ENCODE results near the gene RAB9B. TPM values are rescaled to one million over a fixed set of nuclear protein-coding genes. Genes with fewer than 3 reads are reported as not detected.

The RAB9B gene
- total RNA-seq, 1 experiment from 2014 or later, result 0.31 TPM

- Histone ChIP-seq H3K23me2 (ENCODE audit: insufficient read length, low read depth, low read length, poor library complexity, severe bottlenecking) (no peaks in the 10 kb centered on the region), H3K14ac (ENCODE audit: insufficient read depth, low read length) (no peak overlapping the region), H2AK5ac (ENCODE audit: insufficient read length, low read length) (no peak overlapping the region), H2AFZ (ENCODE audit: low read length) (no peak overlapping the region), H3K56ac (ENCODE audit: insufficient read length, low read depth, low read length) (no peak overlapping the region), H2BK12ac (ENCODE audit: insufficient read length, low read depth, low read length) (no peak overlapping the region), H2BK120ac (ENCODE audit: low read depth, low read length, poor library complexity, severe bottlenecking) (no peak overlapping the region), H2BK20ac (ENCODE audit: low read depth, low read length, poor library complexity, severe bottlenecking) (no peak overlapping the region), H3K79me2 (ENCODE audit: insufficient read depth, low read length) (no peaks in the 10 kb centered on the region), H3K18ac (ENCODE audit: insufficient read length, low read depth, low read length) (no peak overlapping the region), H3K9ac (ENCODE audit: extremely low read depth, insufficient read length, low read length) (no peak overlapping the region), H3T11ph (ENCODE audit: low read length) (no peak overlapping the region), H3K27ac (ENCODE audit: insufficient read length, low read depth, low read length) (no peak overlapping the region), H4K91ac (ENCODE audit: insufficient read length, low read depth, low read length) (no peak overlapping the region), H3K23ac (ENCODE audit: insufficient read length, low read depth, low read length) (no peak overlapping the region), H2BK5ac (ENCODE audit: insufficient read length, low read length) (no peak overlapping the region), H3K4me2 (ENCODE audit: insufficient read depth, insufficient read length, low read length) (no peak overlapping the region), H4K20me1 (ENCODE audit: control insufficient read depth, insufficient read depth, insufficient read length) (no peaks in the 10 kb centered on the region), H4K8ac (replicated peaks; ENCODE audit: insufficient read length, low read depth, low read length) (no peak overlapping the region), H2BK15ac (ENCODE audit: low read depth, low read length) (no peak overlapping the region), H3K27me3 (ENCODE audit: insufficient read depth, low read length) (no peaks in the 10 kb centered on the region), H4K5ac (ENCODE audit: insufficient read length, low read depth, low read length) (no peak overlapping the region), H3K4me1 (ENCODE audit: insufficient read depth, low read length) (no peaks in the 10 kb centered on the region), H3K4ac (ENCODE audit: low read depth, low read length) (no peak overlapping the region), H3K9me3 (ENCODE audit: control insufficient read depth, low read depth, low read length) (no peaks in the 10 kb centered on the region), H3K79me1 (ENCODE audit: insufficient read depth, low read depth, low read length, poor library complexity, severe bottlenecking) (no peaks in the 10 kb centered on the region)
- Mint-ChIP-seq H3K4me3 (no peak overlapping the region), H3K9me3 (peaks cover 0 to 20% of the 10 kb centered on the region in 2 experiments; a peak in 2 of 5 replicates), H3K4me1 (peaks cover 0 to 4% of the 10 kb centered on the region in 2 experiments; a peak in 2 of 4 replicates), H3K36me3 (ENCODE audit: insufficient read depth in 1 of 3, low read depth in 3 of 3) (peaks cover 44 to 81% (median 66%) of the 10 kb centered on the region in 3 experiments; a peak in 6 of 7 replicates), H3K27ac (no peak overlapping the region), H3K27me3 (ENCODE audit: low read depth) (no peaks in the 10 kb centered on the region)
- no peak for DNase-seq
- no peak for TF ChIP-seq CTCF (conservative IDR thresholded peaks at IDR 0.05)
Measured at GRCh38 chrX:103789004-103789403, 43.1 kb downstream of the RAB9B start.
